ENCODE results near the gene ACAD9. TPM values are rescaled to one million over a fixed set of nuclear protein-coding genes. Genes with fewer than 3 reads are reported as not detected.

Gene ACAD9
- total RNA-seq, 3 donors from 2014 or later = 33.3 to 59.6 (median 43.9) TPM

- no peak for TF ChIP-seq POLR2A (IDR thresholded peaks at IDR 0.05)
- TF ChIP-seq POLR2AphosphoS5 (IDR thresholded peaks at IDR 0.05) = no peak
- TF ChIP-seq CTCF (IDR thresholded peaks at IDR 0.05) = no peak
- DNase-seq (ENCODE audit: low spot score in 2 of 2) = no peak
These were observed 23.0 kb downstream of the ACAD9 start for GRCh38 chr3:128902426-128902825.

GRCh38 chr3:128903501-128903900 lies 24.1 kb downstream of the ACAD9 start:
- Histone ChIP-seq H3K36me3 (peaks cover 15% of the 10 kb centered on the region), H3K9me3 (no peaks in the 10 kb centered on the region), H3K27me3 (no peaks in the 10 kb centered on the region), H3K4me1 (no peaks in the 10 kb centered on the region), H3K4me3 (no peak overlapping the region), H3K27ac (no peak overlapping the region)
- intact Hi-C loops (cut with DNase I; ENCODE audit: low total_unique reads) = no loop called here
- TF ChIP-seq CTCF (IDR thresholded peaks at IDR 0.05) (no peak), POLR2AphosphoS5 (IDR thresholded peaks at IDR 0.05) (no peak), POLR2A (IDR thresholded peaks at IDR 0.05) (no peak)
- no peak for DNase-seq (ENCODE audit: low spot score in 2 of 2)

More at GRCh38 chr3:128902426-128902825, 23.0 kb downstream of the ACAD9 start:
- Histone ChIP-seq H3K9me3 (no peaks in the 10 kb centered on the region), H3K4me3 (no peak overlapping the region), H3K27ac (no peak overlapping the region), H3K4me1 (no peaks in the 10 kb centered on the region), H3K36me3 (peaks cover 15% of the 10 kb centered on the region), H3K27me3 (no peaks in the 10 kb centered on the region)
- intact Hi-C loops (cut with DNase I; ENCODE audit: low total_unique reads) = no loop called here

- Histone ChIP-seq H3K27me3 (no peaks in the 10 kb centered on the region), H3K4me1 (no peaks in the 10 kb centered on the region), H3K27ac (no peak overlapping the region), H3K4me3 (no peak overlapping the region), H3K9me3 (no peaks in the 10 kb centered on the region), H3K36me3 (peaks cover 15% of the 10 kb centered on the region)
- intact Hi-C loops (cut with DNase I; ENCODE audit: low total_unique reads) = no loop called here
- no peak for DNase-seq (ENCODE audit: low spot score in 2 of 2)
- TF ChIP-seq CTCF (IDR thresholded peaks at IDR 0.05) (no peak), POLR2AphosphoS5 (IDR thresholded peaks at IDR 0.05) (no peak), POLR2A (IDR thresholded peaks at IDR 0.05) (no peak)
These were observed 26.8 kb downstream of the ACAD9 start for GRCh38 chr3:128906031-128906803.

- TF ChIP-seq CTCF (IDR thresholded peaks at IDR 0.05) (no peak), POLR2AphosphoS5 (IDR thresholded peaks at IDR 0.05) (no peak), POLR2A (IDR thresholded peaks at IDR 0.05) (no peak)
- H3K4me1 ChIP-seq = no peaks in the 10 kb centered on the region
- H3K4me3 ChIP-seq = no peak overlapping the region
- no peaks in the 10 kb centered on the region for H3K9me3 ChIP-seq
- DNase-seq (ENCODE audit: low spot score in 2 of 2) = no peak
- intact Hi-C loops (cut with DNase I; ENCODE audit: low total_unique reads) = loop anchor here (1.0 kb wide), 1 partner anchor 32 kb away; no protein-coding TSS in a partner anchor
- peaks cover 19% of the 10 kb centered on the region for H3K36me3 ChIP-seq
- no peaks in the 10 kb centered on the region for H3K27me3 ChIP-seq
- no peak overlapping the region for H3K27ac ChIP-seq
These were observed 27.5 kb downstream of the ACAD9 start for GRCh38 chr3:128906804-128907525.
